HepG2 (cell line): ENCODE data around the gene LRRC39. TPM values are rescaled to one million over a fixed set of nuclear protein-coding genes. Genes with fewer than 3 reads are reported as not detected.

Source experiments
- ATAC-seq: fragments of 200-7000 bp; cut with Tn5 transposase; 3 replicates; pipeline ENCODE4 v1.9.1; 2020; ENCODE audit warnings: mild to moderate bottlenecking, moderate library complexity
- BruUV-seq: library from RNA; stranded (reverse); fragments of 400-500 nt; replicated peaks from 2 replicates; lab custom pipeline; 2021; lab: Mats Ljungman, UMichigan
- CTCF ChIA-PET: fragments of 300-600 bp; formaldehyde crosslinking; extraction: SDS; loops from one replicate; lab custom pipeline; 2021; ENCODE audit warnings: low total read pairs, inconsistent platforms, low intra/inter-chr PET ratio; lab: Yijun Ruan, JAX
- POLR2A ChIA-PET: fragments of 350-600 bp; sonication (Branson Sonifier 250); formaldehyde crosslinking; loops from one replicate; lab custom pipeline; 2020; ENCODE audit warnings: antibody characterized with exemption, inconsistent platforms; lab: Yijun Ruan, JAX
- DNase-seq: peaks from one replicate; pipeline ENCODE4 v3.0.0-alpha.2; 2015; ENCODE audit warnings: low spot score
- FAIRE-seq: peaks from 3 replicates; lab custom pipeline; 2011; peaks lifted over from hg19 to GRCh38; lab: Jason Lieb, UNC
- H2AFZ ChIP-seq: one replicate; pipeline ENCODE4 v1.6.1; 2011; ENCODE audit warnings: low read length, inconsistent platforms
- H3K27ac ChIP-seq: fragments of 300-600 bp; 3 replicates; pipeline ENCODE4 v1.8.0; 2011; ENCODE audit warnings: mixed run types, mild to moderate bottlenecking, mixed read lengths, low read length, inconsistent platforms; ENCODE audit not compliant: insufficient read depth; ENCODE audit errors: extremely low read length
- H3K27me3 ChIP-seq, 2 experiments: fragments of 200-600 bp in 1 of 2; 2 replicates in 1 of 2; 3 replicates in 1 of 2; pipeline versions ENCODE4 v1.6.0 to v1.8.0; 2011; ENCODE audit warnings: low read length in 2 of 2, mild to moderate bottlenecking in 2 of 2, moderate library complexity in 2 of 2, inconsistent platforms in 1 of 2; ENCODE audit not compliant: insufficient read depth in 2 of 2, control insufficient read depth in 1 of 2
- H3K36me3 ChIP-seq, 2 experiments: fragments of 200-600 bp in 1 of 2; replicated peaks in 1 of 2; 2 replicates in 1 of 2; 3 replicates in 1 of 2; pipeline versions ENCODE4 v1.5.1 to v1.8.0; 2011; ENCODE audit warnings: low read length in 2 of 2, inconsistent platforms in 1 of 2; ENCODE audit not compliant: insufficient read depth in 2 of 2, control insufficient read depth in 1 of 2
- H3K4me1 ChIP-seq: 2 replicates; pipeline ENCODE4 v1.5.1; 2012; ENCODE audit warnings: low read length, inconsistent platforms; ENCODE audit not compliant: insufficient read depth
- H3K4me2 ChIP-seq: 2 replicates; pipeline ENCODE4 v1.6.0; 2011; ENCODE audit warnings: low read depth, low read length, inconsistent platforms
- H3K4me3 ChIP-seq, 3 experiments: fragments of 200-600 bp in 1 of 3; sonication (generic), shearing (Covaris generic) in 1 of 3; replicated peaks in 1 of 3; 2 replicates each; pipeline ENCODE4 v1.5.1; 2011 to 2016; ENCODE audit warnings: low read length in 3 of 3, inconsistent platforms in 2 of 3, low read depth in 2 of 3, mild to moderate bottlenecking in 2 of 3, control low read depth in 1 of 3, mixed read lengths in 1 of 3; ENCODE audit not compliant: insufficient read depth in 1 of 3
- H3K79me2 ChIP-seq: one replicate; pipeline ENCODE4 v1.6.1; 2011; ENCODE audit warnings: low read length, inconsistent platforms; ENCODE audit not compliant: insufficient read depth
- H3K9ac ChIP-seq: 2 replicates; pipeline ENCODE4 v1.6.0; 2011; ENCODE audit warnings: mild to moderate bottlenecking, low read depth, low read length, inconsistent platforms; ENCODE audit not compliant: insufficient read depth
- H3K9me3 ChIP-seq: 2 replicates; pipeline ENCODE4 v1.5.1; 2012; ENCODE audit warnings: mild to moderate bottlenecking, low read length
- H4K20me1 ChIP-seq: 2 replicates; pipeline ENCODE4 v1.6.0; 2011; ENCODE audit warnings: inconsistent platforms, mild to moderate bottlenecking, low read length, moderate library complexity; ENCODE audit not compliant: insufficient read depth
- ZNF121 ChIP-seq: sonication (generic); formaldehyde crosslinking; IDR thresholded peaks from 2 replicates; pipeline ENCODE4 v1.5.0; 2020; ENCODE audit warnings: mild to moderate bottlenecking, missing genetic modification reagents
- ZNF17 ChIP-seq: sonication (generic); formaldehyde crosslinking; IDR thresholded peaks from 2 replicates; pipeline ENCODE4 v1.5.0; 2020; ENCODE audit warnings: mild to moderate bottlenecking, missing genetic modification reagents
- ZNF460 ChIP-seq: sonication (generic); formaldehyde crosslinking; IDR thresholded peaks from 2 replicates; pipeline ENCODE4 v1.5.1; 2020; ENCODE audit warnings: missing genetic modification reagents, mild to moderate bottlenecking, borderline replicate concordance
- ZNF550 ChIP-seq: sonication (generic); formaldehyde crosslinking; IDR thresholded peaks from 2 replicates; pipeline ENCODE4 v1.4.0; 2020; ENCODE audit warnings: mild to moderate bottlenecking, missing genetic modification reagents, borderline replicate concordance
- ZNF614 ChIP-seq: IDR thresholded peaks from 2 replicates; pipeline ENCODE4 v1.6.1; 2018; ENCODE audit warnings: missing biosample characterization, missing genetic modification reagents, inconsistent platforms, borderline replicate concordance
- WGBS: methylation state at CpG from one replicate; pipeline ENCODE4 v1.1.6; 2017; ENCODE audit warnings: low lambda C conversion rate; 5-methylcytosine and 5-hydroxymethylcytosine counted together
- in situ Hi-C: cut with HindIII; loops from 2 replicates; pipeline ENCODE4 v1.10.0; 2017; ENCODE audit warnings: low pct_unique_long_range_greater_than_20kb; ENCODE audit not compliant: extremely low pct_ligation_motif_present
- intact Hi-C: fragments of 100-400 bp; cut with micrococcal nuclease; formaldehyde crosslinking; loops from one replicate; pipeline ENCODE4 v1.10.0; 2022; ENCODE audit not compliant: unreplicated experiment
- polyA plus RNA-seq, 8 experiments: library from polyadenylated mRNA; depleted of rRNA in 3 of 8; stranded (reverse) in 7 of 8; unstranded in 1 of 8; fragments of >200 nt; fragmentation: Illumina TruSeq in 4 of 8; extraction: Trizol in 4 of 8; gene quantifications; 2 replicates each; pipeline versions ENCODE4 v1.2.1 to v1.2.3, GENCODE V29; 2011 to 2016; ENCODE audit warnings: low read depth in 4 of 8, missing spikeins in 1 of 8, mixed read lengths in 1 of 8; ENCODE audit not compliant: insufficient read depth in 1 of 8
- total RNA-seq, 5 experiments: library from RNA; depleted of rRNA; stranded (reverse); fragments of >200 nt; fragmentation: Illumina TruSeq; extraction: Trizol; gene quantifications; 2 replicates each; pipeline ENCODE4 v1.2.3, GENCODE V29; 2016; ENCODE audit warnings: low read depth in 1 of 5
- TF ChIP-seq, protein P1 (sequence below): sonication (generic); formaldehyde crosslinking; conservative IDR thresholded peaks from 2 replicates; pipeline ENCODE4 v1.8.0; 2022; ENCODE audit warnings: low read depth, missing genetic modification reagents

The LRRC39 gene
- total and polyA plus RNA-seq, 2 of the 13 experiments (the other 11 are each of a cell fraction or from before 2014, with no cell fraction given), result 0.07 to 0.32 TPM

GRCh38 chr1:100164702-100165101 lies 13.4 kb downstream of the LRRC39 start:
- H3K4me1 ChIP-seq, result no peaks in the 10 kb centered on the region
- ATAC-seq (no peak), FAIRE-seq (no peak), DNase-seq (no peak)
- TF ChIP-seq ZNF614 (CRISPR knock-in tag), result no peak
- peak; percentile 53; the same call in 1 of the 2 replicates for TF ChIP-seq ZNF121
- no peak for TF ChIP-seq ZNF550 (CRISPR knock-in tag)
- TF ChIP-seq ZNF17 (CRISPR knock-in tag), result no peak
- TF ChIP-seq ZNF460 (CRISPR knock-in tag), result peak; percentile 44; the same call in 1 of the 2 replicates
- no peaks in the 10 kb centered on the region for H3K27me3 ChIP-seq
- H3K27ac ChIP-seq, result no peak overlapping the region
- H3K4me3 ChIP-seq, result no peak overlapping the region
- H4K20me1 ChIP-seq, result no peaks in the 10 kb centered on the region
- BruUV-seq, result no TSS peak
- no peaks in the 10 kb centered on the region for H3K79me2 ChIP-seq
- ChIA-PET CTCF (no interaction called here), POLR2A (no interaction called here)
- no peaks in the 10 kb centered on the region for H3K36me3 ChIP-seq
- 37% methylated on average over 5 of the region's 5 CpGs for WGBS
- H3K4me2 ChIP-seq, result no peak overlapping the region
- no peak overlapping the region for H2AFZ ChIP-seq
- no peak overlapping the region for H3K9ac ChIP-seq
- intact Hi-C loops (no loop called here), in situ Hi-C loops (no loop called here)
- no peaks in the 10 kb centered on the region for H3K9me3 ChIP-seq

DNA sequence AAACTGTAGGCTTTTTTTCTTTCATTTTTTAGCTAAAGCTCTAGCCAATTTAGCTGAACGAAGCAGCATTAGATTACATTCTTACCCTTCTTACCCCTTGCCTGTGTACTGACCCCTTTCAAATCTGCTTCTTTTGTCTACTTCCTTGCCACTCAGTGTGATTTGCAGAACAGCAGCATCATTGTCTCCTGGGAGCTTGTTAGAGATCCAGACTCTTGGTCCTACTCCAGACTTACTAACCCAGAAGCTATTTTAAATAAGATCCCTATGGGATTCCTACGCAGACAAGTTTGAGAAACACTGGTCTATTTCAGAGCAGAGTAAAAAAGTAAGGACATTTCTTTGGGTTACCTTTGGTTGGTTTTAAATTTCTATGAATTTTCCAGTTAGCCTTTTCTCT lies 13.8 kb downstream of the LRRC39 start:
- no TSS peak for BruUV-seq
- no peak overlapping the region for H3K4me2 ChIP-seq
- in situ Hi-C loops (no loop called here), intact Hi-C loops (no loop called here)
- H3K79me2 ChIP-seq, result no peaks in the 10 kb centered on the region
- no peaks in the 10 kb centered on the region for H3K27me3 ChIP-seq
- no peaks in the 10 kb centered on the region for H3K9me3 ChIP-seq
- ATAC-seq, result no peak
- FAIRE-seq, result no peak
- H2AFZ ChIP-seq, result no peak overlapping the region
- no peaks in the 10 kb centered on the region for H3K4me1 ChIP-seq
- no peaks in the 10 kb centered on the region for H4K20me1 ChIP-seq
- H3K9ac ChIP-seq, result no peak overlapping the region
- no peak overlapping the region for H3K27ac ChIP-seq
- ChIA-PET POLR2A (no interaction called here), CTCF (no interaction called here)
- no peaks in the 10 kb centered on the region for H3K36me3 ChIP-seq
- WGBS, result 20% methylated on average over 2 of the region's 2 CpGs
- no peak overlapping the region for H3K4me3 ChIP-seq
- no peak for DNase-seq
- TF ChIP-seq, protein P1, sequence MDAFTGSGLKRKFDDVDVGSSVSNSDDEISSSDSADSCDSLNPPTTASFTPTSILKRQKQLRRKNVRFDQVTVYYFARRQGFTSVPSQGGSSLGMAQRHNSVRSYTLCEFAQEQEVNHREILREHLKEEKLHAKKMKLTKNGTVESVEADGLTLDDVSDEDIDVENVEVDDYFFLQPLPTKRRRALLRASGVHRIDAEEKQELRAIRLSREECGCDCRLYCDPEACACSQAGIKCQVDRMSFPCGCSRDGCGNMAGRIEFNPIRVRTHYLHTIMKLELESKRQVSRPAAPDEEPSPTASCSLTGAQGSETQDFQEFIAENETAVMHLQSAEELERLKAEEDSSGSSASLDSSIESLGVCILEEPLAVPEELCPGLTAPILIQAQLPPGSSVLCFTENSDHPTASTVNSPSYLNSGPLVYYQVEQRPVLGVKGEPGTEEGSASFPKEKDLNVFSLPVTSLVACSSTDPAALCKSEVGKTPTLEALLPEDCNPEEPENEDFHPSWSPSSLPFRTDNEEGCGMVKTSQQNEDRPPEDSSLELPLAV (CRISPR knock-in tag), result no peak
